GM19452 (cell line): Measurements from ENCODE around the gene CUL3.
A peak's percentile ranks its signal among the peaks of the same experiment; 100 is the strongest.
"Not testable (repeated sequence)": the region's sequence is repeated elsewhere in the genome, so short reads cannot be mapped to it uniquely, and the experiment has no call there.

Experiments
- ATAC-seq: cut with Tn5 transposase; IDR thresholded peaks from one replicate; pipeline ENCODE4 v1.9.1; 2021; ENCODE audit not compliant: unreplicated experiment

Gene CUL3

DNA sequence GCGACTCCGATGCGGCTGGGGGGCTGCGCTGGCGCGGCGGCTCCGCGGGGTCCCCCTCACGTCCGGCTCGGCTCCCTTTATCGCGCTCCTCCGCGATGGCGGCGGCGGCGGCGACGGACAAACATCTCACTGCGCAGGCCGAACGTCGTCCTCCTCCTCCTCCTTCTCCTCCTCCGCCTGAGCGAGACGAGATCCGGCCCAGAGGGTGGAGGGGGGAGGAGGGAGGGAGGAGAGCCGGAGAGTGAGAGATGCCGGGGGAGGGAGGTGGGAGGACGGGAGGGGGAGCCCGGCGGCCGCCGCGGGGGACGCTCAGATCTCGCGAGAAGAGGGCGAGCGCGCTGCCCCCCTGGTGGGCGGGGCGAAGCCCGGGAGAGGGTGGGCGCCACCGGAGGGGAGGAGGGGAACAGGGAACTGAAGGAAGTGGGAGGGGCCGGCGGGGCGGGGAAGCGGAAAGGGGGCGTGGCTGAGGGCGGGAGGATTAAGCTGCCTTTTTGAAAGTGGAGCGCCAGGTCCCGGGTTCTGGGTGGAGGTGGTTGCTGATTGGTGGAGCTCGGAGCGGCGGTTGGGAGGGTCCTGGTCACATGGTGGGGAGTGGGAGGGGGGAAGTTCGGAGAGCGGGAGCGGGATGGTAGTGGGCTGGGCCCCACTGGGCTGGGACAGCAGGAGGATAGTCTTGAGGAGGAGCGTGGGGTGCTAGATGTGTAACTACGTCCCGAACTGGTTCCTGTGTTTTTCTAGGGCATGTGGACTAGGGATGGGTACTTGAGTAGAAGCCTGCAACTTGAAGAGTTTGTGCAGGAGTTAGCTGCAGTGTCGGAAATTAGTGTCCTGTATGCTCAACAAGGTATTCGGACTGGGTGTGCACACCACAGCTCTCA lies at the start of gene CUL3:
Gene CUL3, minus strand, starts transcription at position 153 of the 878 bp plus-strand sequence. CDS start 354 bp downstream, outside the sequence.
- peak; percentile 71 for ATAC-seq

DNA sequence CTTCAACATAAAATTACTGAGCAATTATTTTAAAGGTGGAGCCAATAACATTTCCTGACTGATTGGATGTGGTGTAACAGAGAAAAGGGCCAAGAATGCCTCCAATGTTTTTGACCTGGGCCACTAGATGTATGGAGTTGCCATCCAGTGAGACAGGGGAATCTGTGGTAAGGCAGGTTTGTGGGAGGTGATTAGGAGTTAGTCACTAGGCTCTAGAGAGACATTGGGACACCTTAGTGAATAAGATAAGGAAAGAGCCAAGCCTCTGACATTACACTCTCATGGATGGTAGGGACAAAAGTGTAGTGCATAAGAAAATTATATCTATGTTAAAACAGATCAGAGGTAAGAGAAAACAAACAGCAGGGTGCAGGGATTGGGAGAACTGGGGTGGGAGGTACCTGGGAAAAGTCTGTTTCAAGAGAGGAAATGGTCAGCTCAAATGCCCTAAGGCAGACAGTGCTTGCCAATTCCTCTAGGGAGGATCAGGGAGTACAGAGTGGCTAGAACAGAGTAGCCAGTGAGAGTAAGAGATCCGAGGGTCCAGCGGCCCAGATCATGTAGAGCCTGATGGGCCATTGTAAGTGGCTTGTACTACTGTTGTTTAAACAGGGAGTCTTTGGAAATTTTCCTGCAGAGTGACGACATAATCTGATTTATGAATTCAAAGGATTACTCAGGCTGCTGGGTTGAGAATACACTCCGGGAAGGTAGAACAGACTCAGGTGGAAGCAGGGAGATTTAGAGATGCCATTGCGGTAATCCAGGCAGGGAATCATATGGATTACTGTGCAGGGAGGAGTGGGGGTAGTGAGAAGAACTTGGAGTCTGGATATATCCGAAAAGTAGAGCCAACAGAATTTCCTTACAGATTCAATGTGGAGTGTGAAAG lies 45.7 kb upstream of the CUL3 start:
- ATAC-seq: no peak

DNA sequence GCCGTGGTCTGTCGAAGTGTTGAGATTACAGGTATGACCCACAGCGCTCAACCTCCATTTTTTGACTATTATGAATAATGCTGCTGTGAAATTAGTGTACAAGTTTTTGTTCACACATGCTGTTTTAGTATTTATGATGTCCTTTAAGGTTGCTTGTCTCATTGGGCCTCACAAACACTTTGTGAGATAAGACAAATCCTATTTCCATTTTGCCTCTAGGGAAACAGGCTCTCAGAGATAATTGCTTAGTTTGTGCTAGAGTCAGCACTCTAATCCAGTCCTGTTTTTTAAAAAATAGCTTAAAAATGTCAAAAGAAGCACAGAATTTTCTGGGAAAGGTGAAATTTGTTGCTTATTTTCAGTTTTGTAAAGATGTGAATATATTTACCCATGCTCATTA lies 43.3 kb upstream of the CUL3 start:
- ATAC-seq: no peak

DNA sequence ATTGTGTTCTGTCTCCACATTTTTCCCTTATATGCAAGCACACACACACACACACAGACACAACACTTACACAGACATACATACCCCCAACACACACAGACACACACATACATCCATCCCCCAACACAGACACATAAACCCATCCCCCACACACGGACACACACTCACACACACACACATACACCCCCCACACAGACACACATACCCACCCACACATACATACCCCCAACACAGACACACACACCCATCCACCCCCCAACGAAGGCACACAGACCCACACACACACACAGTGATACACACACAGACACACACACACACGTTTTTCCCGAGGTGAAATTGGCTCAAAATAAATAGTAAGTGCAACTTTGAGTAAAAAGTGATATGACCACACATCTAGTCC lies 41.6 kb upstream of the CUL3 start:
- no peak for ATAC-seq

DNA sequence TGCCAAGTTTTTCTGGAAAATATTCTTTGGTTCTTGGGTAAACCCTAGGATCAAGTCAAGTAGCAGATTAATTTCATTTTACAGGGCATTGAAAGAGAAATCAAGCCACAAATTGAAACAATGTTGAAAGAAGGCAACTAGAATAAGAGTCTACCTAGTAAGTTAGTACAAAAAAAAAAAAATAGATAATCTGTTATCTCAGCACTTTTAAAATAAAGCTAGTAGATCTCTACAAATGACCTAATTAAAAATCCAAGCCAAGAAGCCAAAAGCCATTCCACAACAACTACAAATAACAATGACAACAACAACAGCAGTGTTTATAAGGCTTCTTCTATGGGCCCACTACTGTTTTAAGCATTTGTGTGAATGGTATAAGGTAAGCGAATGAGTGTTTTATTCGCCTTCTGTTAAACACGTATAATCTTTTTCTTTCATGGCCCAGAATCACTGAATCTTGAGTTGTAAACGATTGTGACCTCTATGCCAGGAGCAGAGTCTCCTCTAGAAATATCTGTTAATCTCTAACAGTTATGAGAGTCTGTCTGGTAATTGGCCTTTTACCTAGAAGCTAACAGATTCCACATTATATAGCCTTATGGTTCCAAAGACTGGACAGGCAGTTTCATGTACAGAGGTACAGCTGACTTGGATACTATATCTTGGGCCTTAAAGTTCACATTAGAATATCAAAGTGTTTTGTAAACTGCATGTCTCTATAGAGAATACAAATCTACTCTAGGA lies 28.6 kb upstream of the CUL3 start:
- no peak for ATAC-seq

DNA sequence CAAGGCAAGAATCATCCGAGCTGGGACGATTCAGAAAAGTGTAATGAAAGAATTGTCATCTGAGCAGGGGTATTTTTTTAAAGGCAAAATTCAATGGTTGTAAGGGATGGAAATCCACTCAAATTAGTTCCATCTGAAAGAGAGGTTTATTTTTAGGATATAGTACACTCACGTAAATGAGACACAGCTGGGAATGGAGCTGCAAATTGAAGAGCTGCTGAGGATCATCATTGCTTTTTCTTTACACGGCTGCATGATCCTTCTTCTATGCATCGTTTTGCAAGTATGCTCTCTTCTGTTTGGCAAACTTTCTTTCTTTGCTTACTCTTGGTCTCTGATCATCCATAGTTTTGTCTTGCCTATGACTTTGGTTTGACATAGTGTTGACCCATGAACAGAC lies 27.4 kb upstream of the CUL3 start:
- ATAC-seq: no peak

DNA sequence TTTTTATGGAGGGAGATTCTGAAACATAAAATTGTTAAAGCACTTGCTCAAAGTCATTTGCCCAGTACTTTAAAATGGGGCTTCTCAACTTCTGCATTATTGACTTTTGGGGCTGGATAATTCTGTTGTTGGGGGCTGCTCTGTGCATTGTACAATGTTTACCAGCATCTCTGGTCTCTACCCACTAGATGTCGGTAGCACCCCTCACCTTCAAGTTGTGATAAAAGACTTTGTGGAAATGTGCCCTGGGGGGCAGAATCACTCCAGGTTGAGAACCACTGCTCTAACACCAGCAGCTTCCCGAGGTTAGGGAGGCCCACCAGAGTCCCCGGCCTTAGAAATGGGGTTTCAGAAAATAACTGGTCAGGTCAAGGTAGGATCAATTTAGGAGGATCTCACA lies 26.8 kb upstream of the CUL3 start:
- ATAC-seq: no peak

DNA sequence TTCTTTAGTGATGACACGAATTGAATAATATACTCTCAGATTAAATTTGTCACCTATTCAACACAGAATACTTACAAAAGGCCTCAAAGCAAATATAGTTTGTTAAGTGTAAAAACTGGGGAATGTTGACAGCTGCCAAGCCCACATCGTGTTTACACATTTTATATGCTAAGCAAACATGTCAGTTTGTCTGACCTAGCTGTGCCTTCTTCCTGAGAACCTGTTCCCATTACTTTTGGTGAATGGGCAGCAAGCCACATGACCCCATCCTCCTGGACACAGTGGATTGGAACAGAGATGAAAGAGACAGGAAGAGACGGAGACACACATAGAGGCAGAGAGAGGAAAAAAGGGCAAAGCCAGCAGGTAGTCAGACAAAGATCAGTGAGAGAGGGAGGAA lies 22.9 kb upstream of the CUL3 start:
- ATAC-seq: no peak

DNA sequence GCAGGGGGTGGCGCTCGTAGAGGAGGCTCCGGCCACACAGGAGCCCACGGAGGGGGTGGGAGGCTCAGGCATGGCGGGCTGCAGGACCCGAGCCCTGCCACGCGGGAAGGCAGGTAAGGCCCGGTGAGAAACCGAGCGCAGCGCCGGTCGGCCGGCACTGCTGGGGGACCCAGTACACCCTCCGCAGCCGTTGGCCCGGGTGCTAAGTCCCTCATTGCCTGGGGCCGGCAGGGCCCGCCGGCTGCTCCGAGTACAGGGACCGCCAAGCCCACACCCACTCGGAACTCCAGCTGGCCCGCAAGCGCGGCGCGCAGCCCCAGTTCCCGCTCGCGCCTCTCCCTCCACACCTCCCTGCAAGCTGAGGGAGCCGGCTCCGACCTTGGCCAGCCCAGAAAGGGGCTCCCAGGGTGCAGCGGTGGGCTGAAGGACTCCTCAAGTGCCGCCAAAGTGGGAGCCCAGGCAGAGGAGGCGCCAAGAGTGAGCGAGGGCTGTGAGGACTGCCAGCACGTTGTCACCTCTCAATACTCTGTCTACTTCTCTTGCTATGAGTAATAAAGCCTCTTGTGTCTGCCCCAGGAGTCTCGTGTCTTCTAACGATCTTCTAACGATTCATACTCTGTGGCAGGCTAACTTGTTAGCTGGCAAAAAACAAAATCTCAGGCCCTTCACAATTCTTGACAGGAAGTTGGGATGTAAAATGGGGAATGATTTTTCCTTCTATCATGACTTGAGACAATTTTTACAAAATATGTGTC lies 18.8 kb upstream of the CUL3 start:
- ATAC-seq: not testable (repeated sequence)

DNA sequence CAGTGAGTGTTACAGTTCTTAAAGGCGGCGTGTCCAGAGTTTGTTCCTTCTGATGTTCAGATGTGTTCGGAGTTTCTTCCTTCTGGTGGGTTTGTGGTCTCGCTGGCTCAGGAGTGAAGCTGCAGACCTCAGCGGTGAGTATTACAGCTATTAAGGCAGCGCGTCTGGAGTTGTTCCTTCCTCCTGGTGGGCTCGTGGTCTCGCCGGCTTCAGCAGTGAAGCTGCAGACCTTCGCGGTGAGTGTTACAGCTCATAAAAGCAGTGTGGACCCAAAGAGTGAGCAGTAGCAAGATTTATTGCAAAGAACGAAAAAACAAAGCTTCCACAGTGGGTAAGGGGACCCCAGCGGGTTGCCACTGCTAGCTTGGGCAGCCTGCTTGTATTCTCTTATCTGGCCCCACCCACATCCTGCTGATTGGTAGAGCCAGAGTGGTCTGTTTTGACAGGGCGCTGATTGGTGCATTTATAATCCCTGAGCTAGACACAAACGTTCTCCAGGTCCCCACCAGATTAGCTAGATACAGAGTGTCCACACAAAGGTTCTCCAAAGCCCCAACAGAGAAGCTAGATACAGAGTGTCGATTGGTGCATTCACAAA lies 17.7 kb upstream of the CUL3 start:
- ATAC-seq: not testable (repeated sequence)

DNA sequence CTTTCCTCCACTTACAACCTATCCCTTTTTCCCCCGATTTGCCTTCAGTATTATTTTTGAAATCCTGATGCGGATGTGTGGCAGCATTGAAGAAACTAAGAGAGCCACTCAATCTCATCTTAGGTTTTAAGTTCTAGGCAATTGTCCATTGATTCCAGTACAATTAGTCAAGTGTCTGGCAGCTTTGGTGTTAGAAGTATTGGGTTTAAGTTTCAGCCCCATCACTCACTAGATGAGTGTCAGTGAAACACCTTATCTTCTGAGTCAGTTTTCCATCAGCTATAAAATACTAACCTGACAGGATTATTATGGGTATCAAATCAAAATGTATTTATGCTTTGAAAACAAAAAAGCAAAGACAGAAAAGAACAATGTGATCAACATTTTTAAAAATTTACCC lies 16.8 kb upstream of the CUL3 start:
- no peak for ATAC-seq

DNA sequence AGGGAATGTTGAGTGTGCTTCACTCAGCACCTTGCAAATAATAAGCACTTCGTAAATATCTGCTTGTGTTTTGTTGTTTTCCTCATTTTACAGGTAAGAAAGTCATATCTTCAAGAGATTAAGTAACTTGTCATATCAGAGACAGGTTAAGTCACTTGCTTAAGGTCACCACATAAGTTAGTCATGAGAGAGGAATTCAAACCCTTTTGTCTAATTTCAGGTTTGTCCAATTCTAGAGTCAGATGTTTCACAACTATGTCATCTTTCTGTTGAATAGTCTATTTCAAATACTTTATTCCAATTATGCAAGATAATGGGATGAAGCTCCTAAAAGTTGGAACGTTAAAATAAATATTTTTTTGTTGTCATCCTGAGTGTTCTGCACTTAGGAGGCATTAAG lies 13.5 kb upstream of the CUL3 start:
- ATAC-seq: no peak

DNA sequence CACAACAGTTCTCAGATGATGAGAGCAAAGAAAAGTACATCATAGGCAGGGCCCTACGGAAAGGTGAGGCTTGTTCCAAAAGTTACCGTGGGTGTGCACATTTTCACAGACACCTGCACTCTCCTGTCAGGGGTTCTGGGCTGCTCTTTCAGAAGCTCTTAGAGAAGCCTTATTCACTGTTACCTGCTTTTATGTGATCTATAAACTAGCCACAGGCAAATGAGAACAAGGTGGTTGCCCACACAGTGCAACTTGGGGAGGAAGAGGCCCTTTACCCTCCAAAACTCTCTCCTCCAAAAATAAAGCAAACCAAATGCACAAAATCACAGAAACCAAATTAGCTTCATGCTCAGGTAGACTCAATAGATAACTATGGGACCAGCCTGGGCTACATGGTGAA lies 11.1 kb upstream of the CUL3 start:
- ATAC-seq: no peak

DNA sequence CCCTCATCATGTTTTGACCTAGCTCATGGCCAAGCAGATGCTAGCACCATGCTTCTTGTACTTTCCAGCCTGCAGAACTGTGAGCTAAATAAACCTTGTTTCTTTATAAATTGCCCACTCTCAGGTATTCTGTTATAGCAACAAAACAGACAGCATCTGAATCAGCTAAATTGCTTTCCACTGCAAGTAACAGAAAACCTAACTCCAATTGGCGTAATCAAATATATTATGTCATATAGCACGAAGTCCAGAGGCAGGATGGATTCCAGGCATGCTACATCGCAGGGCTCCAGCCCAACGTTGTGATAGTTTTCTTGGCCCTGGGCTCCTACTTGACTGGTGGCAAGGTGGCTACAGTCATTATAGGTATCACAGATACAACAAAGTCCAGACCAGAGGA lies 10.4 kb upstream of the CUL3 start:
- no peak for ATAC-seq

DNA sequence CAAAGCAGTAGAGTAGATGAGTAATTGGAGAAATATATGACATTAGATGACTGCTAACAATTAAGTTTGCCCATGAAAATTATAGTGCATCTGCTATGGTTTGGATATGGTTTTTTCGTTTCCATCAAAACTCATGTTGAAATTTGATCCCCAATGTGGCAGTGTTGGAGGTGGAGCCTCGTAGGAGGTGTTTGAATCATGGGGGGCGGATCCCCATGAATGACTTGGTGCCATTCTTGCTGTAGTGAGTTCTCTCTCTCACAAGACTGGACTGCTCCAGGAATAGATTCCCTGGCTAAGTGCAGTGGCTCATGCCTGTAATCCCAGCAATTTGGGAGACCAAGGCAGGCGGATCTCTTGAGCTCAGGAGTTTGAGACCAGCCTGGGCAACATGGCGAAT lies 9.7 kb upstream of the CUL3 start:
- no peak for ATAC-seq

DNA sequence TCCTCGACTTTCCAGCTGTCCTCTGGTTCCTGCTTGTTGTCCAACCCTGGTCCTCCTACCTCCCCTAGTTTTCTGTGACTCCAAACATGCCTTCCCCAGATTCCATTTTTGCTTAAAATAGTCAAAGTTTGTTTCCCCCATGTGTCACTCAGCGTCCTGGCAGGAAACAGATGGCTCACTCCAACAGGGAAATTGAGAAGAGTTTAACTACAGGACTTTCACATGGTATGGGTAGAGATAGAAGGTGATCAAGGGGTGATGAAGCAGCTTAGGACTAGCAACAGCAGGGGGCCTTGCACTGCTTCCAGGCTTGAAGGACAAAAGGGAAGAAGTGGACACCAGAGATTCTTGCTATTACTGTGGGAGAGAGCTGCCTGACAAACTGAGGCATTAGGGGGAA lies 6.1 kb upstream of the CUL3 start:
- no peak for ATAC-seq

DNA sequence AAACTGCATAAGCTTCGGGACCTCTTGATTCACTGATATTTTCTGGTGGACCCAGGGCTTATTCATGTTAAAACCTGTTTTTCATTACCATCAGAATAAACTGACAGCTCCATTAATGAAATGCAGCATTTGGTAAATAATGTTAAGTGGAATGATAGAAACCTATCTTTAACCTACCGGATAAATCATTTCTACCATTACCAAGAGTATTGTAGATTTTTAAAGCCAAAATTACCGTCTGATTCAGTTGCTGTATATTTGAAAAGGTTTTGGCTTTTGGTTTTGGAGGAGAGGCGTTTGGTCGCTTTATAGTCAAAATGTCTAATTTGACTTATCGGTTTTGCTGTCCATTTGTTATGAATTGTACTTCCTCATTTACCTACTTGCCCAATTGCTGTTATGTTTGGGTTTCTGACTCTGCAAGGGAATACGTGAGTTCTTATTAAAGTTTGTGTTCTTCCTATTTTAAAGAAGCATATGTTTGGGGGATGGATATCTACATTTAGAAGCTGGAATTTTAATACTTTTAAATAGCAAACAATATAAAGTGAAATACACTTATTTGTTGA lies 1.0 kb upstream of the CUL3 start:
- no peak for ATAC-seq

DNA sequence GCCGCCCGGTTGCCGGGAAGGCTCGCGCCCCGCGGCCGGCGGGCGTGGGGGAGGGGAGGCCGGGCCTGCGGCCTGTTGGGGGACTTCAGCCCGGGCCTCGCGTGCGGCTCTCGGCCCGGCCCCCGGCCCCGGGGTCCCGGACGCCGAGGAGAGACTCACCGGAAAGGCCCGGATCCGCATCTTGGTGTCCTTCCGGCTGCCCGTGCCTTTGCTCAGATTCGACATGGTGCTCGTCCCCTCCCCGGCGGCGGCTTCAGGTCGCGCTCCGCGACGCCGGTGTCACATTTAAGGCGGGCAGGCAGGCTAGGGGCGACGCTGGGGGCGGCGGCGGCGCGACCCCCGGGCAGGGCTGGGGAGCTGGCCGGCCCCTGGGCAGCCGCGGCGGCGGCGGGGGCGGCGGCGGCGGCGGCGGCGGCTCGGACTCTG lies 365 bp downstream of the CUL3 start:
- peak; percentile 37 for ATAC-seq

DNA sequence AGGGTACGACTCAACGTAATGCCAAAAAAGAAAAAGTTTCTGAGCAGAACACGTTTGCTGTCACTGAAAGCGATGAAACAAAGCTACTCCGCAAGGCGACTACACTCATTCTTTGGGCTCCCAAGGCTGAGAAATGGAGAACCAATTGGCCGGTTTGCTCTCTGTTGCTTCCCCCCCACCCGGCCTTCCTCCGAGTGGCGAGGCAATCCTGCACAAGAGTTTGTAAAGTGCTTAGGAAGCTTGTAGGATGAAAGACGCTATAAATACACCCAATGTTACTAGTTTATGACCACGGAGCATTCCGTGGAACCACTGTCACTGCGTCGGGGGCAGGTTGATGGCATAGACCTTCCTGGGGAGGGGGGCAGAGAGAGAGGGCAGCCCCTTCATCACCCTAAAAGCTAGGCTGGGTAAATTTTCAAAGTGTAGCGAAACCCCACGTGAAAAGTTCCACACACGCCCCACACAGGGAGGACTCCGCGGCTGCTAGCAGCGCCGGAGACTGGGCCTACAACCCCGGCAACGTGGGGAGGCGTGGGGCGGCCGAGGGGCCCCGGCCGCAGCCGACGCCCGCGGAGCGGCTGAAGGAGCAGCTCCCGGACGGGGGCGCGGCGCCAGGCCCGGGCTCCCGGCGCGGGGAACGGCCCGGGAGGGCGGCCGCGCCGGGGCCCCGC lies 915 bp downstream of the CUL3 start:
- peak; percentile 2 for ATAC-seq
